HG02571 (cell line): ENCODE data around the gene ANKRD63.

ENCODE experiments used
- ATAC-seq: cut with Tn5 transposase; IDR thresholded peaks from one replicate; pipeline ENCODE4 v1.9.1; 2021; ENCODE audit warnings: mild to moderate bottlenecking, moderate library complexity; ENCODE audit not compliant: unreplicated experiment

ANKRD63 gene, protein sequence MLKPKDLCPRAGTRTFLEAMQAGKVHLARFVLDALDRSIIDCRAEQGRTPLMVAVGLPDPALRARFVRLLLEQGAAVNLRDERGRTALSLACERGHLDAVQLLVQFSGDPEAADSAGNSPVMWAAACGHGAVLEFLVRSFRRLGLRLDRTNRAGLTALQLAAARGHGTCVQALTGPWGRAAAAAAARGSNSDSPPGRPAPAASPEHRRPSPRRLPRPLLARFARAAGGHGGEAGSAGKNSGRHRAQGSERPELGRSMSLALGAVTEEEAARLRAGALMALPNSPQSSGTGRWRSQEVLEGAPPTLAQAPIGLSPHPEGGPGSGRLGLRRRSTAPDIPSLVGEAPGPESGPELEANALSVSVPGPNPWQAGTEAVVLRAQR

DNA sequence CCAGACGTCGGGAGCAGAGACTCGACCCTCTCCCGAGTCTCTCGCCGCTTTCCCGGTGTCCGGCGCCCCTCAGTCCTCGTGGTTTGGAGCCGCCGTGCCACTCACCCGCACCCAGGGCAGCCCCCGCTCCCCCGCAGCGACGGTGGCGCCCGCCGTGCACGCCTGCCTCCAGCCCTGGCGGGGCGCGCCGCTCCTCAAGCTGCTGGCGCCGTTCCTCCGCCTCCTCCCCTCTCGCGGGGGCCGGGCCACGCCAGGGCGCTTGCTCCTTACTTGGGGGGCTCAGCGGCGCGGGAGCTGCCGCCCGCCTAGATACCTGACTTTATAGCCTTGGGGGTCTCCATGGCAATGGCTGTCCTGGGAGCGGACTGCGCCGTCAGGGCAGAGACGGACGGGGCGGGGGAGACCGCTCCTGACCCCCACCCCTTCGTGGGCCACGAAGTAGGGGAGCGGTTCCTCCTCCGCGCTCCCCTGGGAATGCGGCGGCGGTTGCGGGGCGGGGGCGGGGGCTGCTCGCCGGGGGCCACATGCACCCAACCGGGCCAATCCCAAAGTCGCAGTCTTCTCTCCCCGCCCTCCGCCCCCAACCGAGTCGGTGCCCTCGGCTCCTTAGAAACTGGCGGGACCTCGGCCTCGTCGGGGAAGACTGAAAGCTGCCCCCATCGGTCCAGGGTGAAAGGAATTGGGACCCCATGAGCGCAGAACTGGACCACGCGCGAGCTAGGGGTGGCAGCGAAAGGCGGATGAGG, at the start of gene ANKRD63:
Gene ANKRD63 (minus strand): TSS at position 196 of the 746 bp plus-strand sequence. CDS start 478 bp downstream, outside the sequence.
- no peak for ATAC-seq

DNA sequence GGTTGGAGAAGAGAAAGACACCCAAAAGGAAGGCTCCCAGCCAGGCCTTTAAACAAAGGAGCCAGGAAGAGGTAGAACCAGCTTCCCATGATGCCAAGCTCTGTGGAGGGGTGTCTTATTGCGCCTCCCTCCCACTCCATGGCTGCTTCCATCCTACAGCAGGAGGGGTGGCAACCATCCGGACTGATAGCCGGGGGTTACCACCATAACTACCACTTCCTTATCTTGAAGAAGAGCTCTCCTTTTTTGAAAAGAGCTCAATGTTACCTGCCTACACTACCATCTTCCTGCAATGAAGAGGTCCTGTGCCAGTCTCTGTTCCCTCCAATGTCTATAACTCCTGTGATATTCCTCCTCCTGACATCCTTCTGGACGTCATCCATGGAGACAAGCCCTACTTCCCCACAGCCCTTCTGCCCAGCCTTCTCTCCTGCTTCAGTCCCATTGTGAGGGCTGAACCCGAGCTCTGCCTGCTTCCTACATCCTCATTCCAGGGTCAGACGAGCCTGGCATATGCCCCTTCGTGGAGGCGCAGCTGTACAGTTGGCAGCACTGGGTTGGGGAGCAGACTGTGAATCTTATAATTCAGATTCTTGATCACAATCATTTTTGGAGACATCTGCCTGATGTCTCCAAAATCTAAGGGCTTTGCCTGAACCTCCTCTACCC, 49.4 kb upstream of the ANKRD63 start:
- no peak for ATAC-seq

DNA sequence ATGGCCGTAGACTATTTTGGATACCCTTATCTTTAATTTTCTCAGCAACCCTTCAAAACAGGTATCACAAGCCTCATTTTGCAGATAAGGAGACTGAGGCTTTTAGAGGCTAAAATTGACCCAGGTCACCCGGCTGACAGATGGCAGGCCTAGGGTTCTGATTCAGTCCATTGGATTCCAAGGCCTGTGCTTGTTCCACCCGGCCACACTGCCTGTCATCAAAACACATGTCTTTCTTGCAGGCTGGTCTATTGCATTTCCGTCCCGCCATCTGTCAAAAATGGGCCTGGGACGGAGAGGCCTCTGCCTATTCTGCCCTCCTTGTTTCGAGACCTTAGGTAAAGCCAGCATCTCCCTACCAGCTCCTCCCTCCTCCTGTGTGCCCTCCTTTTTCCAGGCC, 48.8 kb upstream of the ANKRD63 start:
- no peak for ATAC-seq

DNA sequence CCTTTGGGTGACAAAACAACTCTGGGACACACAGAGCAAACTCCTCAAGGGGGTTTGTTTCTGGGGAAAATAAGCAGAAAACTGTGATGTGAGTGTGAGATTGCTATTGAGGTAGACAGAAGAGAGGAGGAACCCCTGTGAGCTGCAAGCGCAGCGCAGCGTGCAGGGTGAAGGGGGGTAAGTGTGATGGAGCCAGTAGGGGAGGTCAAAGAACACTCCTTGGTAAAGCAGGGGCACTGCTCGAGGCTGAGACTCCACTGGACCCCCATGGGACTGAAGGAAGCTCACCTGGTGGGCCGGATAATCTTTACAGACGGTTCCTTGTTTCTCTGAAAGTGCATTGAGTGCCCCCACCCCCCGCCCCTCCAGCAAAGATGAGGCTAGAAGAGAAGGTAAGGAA, 48.2 kb upstream of the ANKRD63 start:
- ATAC-seq: no peak

DNA sequence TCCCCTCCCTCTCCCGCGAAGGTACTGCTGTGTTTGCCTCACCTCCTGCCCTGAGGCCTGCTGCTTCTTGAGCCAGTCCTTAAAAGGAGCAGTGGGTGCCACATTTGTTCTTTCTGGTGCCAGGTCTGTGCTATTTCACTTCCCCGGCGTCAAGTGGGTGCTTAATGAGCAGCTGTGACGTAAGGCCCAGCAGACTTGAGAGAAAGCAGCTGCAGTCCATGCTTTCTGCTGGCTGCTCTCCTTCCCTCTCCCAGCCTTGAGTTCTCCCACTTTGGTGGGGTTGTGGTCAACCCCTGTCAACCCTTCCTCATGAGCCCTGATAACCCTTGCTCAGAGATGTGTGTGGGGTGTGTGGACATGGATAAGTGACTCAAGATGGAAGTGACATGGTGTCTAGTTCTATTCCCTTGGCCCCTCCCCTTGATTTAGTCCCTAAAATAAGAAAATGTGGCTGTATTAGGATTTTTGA, 47.5 kb upstream of the ANKRD63 start:
- ATAC-seq: no peak

DNA sequence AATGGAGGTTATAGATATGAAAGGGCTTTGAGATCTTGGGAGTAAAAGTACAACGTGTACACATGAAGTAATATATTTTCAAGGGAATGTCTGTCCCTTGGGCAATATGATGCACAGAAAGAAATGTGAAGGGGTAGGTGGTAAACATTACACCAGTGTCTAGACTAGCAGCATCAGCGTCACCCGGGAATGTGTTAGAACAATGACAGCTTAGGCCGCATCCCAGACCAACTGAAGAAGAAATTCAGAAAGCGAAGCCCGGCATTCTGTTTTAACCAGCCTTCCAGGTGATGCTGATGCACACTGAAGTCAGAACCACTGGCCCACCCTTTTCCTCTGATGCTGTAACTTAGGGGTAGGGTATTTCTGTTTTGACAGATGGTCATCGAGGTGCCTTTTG, 46.9 kb upstream of the ANKRD63 start:
- no peak for ATAC-seq

DNA sequence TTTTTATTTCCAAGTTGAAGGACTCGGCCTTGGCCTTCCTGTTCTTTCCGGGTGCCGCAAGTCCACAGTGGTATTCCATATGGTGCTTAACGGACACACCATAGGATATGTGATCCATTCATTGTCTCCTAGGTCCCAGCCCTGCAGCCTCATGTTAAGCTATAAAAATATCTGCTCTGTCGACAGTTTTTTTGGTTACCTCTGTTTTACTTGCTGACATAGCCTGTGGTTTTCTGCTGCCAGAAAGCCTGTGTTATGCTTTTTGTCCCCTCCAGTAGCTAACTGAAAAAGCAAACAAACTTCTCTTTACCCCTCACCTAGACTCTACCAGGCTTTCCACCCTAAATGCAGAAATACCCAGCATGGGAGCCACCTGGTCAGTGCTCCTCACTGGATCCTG, 45.9 kb upstream of the ANKRD63 start:
- ATAC-seq: no peak

DNA sequence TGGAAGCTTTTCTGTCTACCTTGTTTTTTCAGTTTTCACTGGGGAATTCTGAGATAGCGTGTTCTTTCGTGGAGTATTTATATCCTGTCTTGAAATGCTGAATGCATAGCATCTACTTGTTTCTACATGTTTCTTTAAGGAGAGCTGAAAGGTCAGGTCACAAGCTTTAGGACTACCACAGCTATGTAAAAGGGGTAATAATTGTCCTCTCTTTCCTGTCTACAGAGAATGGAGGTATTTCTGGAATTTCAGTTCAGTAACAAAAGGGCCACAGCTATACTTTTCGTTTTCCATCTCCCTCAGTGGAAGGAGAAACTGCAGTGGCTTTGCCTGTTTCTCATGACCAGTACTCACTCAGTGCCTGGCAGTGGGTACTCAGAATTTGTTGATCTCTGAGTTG, 45.3 kb upstream of the ANKRD63 start:
- no peak for ATAC-seq

DNA sequence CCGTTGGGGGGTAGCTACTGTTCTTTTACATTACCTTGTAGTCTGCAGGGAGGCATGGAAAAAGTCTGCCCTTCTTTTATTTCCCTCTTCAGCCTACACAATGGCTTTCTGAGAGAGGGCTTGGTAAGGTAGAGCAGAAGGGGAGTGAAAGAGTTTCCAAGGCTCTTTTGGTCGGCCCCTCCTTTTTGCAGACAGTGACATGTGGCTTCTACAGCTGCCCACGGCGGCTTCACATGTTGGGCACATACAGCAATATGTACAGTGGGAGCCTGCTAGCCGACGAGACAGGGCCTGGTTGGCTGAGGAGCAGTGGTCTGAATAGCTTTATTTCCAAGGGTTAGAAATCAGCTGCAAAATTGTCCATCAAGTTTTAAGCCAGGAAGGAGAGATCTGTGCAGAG, 44.6 kb upstream of the ANKRD63 start:
- ATAC-seq: no peak

DNA sequence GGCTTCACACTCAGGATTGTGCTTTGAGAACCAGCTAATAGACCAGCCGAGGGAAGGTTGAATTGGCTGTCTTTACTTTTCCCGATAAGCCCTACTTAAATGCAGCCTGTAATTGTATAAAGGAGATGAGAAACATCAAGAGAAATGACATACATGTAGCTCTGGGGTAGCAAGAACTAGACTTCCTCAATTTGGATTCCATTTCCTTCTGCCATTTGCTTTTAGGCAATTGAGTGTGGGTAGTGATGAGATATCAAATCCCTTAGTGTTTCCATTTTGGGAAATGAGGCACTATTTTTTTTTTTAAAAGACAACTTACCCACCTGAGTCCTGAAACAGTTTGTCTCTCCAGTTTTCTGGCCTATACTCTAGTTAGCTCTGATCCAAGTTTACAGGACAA, 42.8 kb upstream of the ANKRD63 start:
- ATAC-seq: no peak

DNA sequence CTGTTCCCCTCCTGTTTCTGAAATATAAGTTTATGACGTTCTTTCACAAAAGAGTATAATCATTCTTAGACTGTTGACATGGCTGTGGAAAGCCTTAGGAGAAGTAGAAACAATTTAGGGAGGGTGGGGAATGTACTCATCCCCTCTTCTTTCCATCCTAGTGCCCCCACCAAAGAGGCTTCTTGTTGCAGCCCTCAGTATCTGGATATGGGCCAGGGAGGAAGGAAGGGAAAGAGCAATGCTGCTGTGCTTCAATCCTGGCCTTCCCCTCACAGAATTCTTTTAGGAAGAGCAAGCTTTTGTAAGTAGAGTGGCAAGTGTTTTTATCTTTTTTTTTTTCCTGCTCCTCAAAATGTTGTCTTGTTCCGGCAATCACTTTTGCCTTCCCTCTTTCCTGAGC, 42.3 kb upstream of the ANKRD63 start:
- ATAC-seq: no peak

DNA sequence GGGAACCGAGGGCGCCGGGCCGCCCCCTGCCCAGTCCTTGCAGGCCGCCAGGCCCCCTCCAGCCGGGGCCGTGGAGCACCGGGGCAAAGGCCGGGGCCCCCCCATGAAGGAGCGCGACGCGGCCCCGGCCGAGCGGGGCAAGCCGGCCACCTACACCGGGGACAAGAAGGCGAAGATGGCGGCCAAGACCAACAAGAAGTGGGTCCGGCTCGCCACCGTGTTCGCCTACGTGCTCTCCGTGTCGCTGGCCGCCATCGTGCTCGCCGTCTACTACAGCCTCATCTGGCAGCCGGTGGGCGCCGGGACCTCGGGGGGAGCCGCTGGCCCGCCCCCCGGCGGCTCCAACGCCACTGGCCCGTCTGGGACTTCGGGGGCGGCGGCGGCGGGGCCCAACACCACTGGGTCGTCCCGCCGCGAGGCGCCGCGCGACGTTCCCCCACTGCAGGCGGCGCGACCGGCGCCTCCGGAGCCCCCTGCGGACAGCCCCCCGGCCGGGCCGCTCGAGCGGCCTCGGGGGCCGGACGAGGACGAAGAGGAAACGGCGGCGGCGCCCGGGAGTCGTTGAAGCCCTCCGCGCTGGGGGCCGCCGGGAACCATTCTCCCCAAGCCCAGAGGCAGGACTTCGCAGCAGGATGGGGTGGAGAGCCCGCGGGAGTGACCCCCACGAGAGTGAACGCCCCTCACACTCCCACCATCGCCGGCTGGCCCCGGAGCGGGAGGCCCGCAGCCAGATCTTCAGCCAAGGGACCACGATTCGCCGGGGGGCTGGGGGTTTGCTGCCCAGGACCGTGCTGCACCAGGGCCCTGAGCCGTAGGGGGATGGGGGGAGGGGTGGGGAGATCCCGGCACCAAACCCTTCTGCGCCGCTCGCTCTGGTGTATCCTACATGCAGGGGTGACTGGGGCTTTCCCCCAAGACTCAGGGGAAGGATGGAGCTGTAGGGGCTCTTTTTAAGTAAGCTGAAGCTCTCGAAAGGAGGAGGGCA, 41.4 kb upstream of the ANKRD63 start:
- ATAC-seq: peak; percentile 3

DNA sequence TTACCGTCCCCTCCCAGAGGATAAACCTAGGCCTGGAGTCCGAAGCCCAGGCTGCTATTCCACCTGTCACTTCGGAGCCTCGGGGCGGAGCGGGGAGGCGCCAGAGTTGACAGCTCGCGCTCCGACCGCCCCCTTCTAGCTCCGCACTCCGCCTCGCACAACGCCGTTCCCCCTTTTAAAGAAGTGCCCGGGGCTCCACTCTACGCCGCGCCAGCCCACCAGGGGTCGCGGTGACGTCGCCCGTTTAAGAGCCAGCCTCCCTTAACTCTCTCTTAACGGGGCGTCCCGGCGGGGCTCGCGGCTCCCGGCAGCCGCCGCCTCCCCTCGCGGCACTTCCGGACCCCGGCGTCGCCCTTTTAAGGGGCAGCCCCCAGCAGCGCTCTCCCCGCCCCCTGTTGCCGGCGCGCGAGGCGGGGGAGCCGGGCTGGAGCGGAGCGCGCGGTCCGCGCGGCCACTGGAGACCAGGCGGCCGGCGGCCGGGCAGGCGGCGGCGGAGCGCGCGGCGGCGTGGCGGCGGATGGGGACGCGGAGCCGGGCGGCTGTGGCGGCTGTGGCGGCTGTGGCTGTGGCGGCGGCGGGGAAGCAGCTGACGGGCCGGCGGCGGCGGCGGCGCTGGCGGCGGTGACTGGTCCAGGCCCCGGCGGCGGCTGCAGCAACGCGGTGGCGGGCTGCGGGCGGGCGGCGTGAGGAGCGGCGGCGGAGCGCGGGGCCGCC, 40.5 kb upstream of the ANKRD63 start, which contains the start of gene INAFM2:
Gene INAFM2 (plus strand): TSS at position 454 of the 714 bp plus-strand sequence. CDS start 364 bp downstream, outside the sequence.
- peak; percentile 86 for ATAC-seq

DNA sequence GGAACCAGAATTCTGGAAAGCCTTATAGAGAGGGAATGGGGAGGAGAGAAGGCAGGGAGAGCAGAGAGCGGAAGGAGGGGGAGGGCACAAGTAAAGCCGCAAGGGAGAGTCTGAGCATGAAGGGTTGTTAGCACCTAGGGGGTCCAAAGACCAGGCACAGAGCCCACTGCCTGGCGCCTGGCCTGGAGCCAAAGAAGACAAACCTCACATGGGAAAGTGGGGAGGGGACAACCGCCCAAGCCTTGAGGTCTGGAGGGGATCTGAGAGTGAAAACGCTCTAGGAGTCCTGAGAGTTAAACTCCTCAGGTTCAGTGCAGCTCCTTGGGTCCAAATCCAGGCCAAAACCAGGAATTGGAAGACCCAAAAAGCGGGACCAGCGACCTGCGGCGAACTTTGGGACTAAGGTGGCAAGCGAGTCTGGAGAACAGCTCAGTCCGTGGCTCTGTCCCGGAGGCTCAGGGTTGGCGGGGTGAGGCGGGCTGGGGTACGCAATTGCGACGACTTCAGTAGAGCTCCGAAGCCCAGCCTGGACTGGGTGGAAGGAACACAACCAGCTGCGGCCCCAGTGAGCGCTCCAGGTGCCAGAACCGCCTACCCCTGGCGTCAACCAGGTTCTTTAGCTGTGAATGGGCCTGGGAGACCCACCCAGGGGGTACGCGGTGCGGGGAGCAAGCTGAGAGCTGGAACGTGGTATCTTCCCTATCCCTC, 39.8 kb upstream of the ANKRD63 start:
- ATAC-seq: no peak

DNA sequence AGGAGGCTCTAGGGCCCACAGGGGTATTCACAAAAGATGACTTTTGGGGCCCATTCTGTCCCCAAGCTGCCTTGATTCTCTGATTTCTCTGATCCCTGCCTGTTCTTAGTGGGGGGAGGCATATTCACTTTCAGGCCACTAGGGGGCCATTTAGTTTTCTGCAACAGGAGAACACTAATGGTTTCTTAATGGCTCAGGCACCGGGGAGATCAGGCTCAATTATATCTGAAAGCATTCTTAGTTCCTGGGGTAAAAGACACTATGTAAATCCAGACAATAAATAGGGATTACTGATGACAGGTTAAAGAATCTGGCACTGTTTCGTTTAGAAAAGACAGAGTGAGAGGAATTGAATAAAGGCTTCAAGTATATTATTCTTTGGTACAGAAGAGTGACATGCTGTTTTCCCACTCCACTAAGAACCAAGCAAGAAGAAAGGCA, 38.1 kb upstream of the ANKRD63 start:
- no peak for ATAC-seq

DNA sequence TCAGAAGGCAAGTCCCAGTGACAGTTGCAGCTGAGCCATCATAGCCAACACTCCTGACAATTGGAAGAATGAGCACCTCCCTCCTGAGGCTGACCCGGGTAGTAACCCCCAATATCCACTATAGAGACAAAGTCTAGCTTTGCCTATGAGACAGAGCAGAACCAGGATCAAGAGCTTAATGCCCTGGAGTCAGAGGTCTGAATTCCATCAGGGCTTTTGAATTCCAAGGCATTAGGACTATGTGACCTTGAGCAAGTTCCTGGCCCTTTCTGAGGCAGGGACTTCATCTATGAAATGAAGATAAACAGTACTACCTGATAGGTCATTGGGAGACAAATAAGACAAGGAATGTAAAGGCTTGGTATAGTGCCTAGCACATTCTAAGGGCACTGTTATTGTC, 37.5 kb upstream of the ANKRD63 start:
- ATAC-seq: no peak

DNA sequence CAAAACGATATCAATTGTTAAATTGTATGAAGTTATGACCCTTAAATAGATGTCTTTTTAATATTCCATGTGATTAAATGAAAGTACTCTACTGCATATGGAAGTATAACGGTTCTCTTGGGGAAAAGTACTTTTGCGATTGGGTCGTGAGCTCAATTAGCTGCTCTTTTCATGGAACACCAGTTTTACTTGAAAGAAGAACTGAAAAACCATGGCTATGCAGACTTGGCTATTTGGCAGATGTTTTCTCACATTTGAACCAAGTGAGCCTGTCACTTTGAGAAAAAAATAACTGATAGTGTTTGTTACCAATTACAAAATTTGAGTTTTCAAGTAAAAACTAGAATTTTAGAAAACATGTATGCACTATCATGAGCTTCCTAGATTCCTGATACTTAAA, 34.7 kb upstream of the ANKRD63 start:
- ATAC-seq: no peak

DNA sequence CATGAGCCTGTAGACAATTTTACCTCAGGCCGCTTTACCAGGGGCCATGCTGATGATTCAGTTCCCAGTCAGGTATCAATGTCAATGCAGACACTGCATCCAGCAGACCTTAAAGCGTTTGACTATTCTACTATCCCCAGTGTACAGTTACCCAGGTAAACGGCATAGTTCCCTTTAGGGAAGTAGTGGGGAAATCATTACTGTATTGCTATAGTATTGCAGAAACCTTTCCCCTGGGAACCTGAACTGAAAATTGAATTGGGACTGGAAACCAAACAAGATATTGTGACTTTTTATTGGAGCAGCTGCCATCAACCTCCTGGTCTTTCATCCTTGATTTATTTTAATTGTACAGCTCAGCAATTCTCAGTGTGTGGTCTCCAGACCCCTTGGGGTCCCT, 34.1 kb upstream of the ANKRD63 start:
- ATAC-seq: no peak

DNA sequence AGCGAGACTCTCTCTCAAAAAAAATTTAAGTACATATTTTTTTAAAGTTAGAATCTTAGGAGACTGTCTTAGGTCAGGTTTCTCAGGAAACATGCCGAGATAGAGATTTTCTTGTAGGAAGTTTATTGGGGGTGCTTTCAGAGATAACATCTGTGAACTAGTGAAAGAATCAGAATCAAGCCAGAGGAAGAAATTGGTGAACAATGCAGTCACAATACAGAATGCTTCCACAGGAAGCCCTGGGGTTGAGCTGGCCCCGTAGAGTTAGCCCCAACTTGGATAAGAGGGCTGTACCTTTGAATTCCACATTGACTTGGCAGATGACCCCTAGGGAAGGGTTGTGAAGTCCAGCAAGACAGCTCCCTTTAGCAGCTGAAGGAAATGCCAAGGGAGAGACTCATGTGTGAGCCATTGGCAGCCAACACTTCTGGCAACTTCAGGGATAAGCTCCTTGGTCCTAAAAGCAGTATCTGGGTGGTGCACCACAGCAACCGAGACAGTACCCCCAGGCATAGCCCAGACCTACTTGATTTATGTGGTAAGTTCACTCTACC, 31.9 kb upstream of the ANKRD63 start:
- no peak for ATAC-seq
